Naive B cell (primary cell): ENCODE data around the gene PDPK1. TPM values are rescaled to one million over a fixed set of nuclear protein-coding genes. Genes with fewer than 3 reads are reported as not detected.
"Not testable (repeated sequence)": the region's sequence is repeated elsewhere in the genome, so short reads cannot be mapped to it uniquely, and the experiment has no call there.

ENCODE experiments used
- ATAC-seq, 2 donors: fragments of 150-1000 bp; cut with Tn5 transposase; 2 replicates each; pipeline ENCODE4 v1.10.0; 2021; ENCODE audit warnings: low read depth in 2 of 2, mild to moderate bottlenecking in 2 of 2, moderate library complexity in 2 of 2
- DNase-seq: peaks from one replicate; pipeline ENCODE4 v3.0.0; 2022
- H3K27ac Mint-ChIP-seq, 6 donors: one replicate each; pipeline ENCODE4 v1.8.0; 2020 to 2022; ENCODE audit warnings: mild to moderate bottlenecking in 6 of 6, mixed read lengths in 6 of 6, moderate library complexity in 5 of 6, inconsistent platforms in 2 of 6
- H3K27me3 Mint-ChIP-seq, 3 donors: one replicate each; pipeline ENCODE4 v1.8.0; 2021 to 2022; ENCODE audit warnings: mixed read lengths in 3 of 3, mild to moderate bottlenecking in 1 of 3
- H3K36me3 Mint-ChIP-seq, 2 donors: one replicate each; pipeline ENCODE4 v1.8.0; 2020 to 2022; ENCODE audit warnings: mixed read lengths in 2 of 2, inconsistent platforms in 1 of 2, mild to moderate bottlenecking in 1 of 2
- H3K4me1 Mint-ChIP-seq, 3 donors: one replicate each; pipeline ENCODE4 v1.8.0; 2020 to 2022; ENCODE audit warnings: mixed read lengths in 3 of 3, inconsistent platforms in 1 of 3, mild to moderate bottlenecking in 1 of 3, moderate library complexity in 1 of 3
- H3K4me3 Mint-ChIP-seq, 8 donors: one replicate each; pipeline ENCODE4 v1.8.0; 2020 to 2022; ENCODE audit warnings: mild to moderate bottlenecking in 8 of 8, mixed read lengths in 8 of 8, moderate library complexity in 8 of 8, inconsistent platforms in 2 of 8
- H3K9me3 Mint-ChIP-seq, 7 donors: one replicate each; pipeline ENCODE4 v1.8.0; 2020 to 2022; ENCODE audit warnings: mixed read lengths in 7 of 7, mild to moderate bottlenecking in 5 of 7, inconsistent platforms in 2 of 7, moderate library complexity in 1 of 7
- polyA plus RNA-seq, 6 donors: library from polyadenylated mRNA; unstranded; fragments of 300-500 nt; fragmentation: Illumina TruSeq; gene quantifications; one replicate each; pipeline ENCODE4 v1.2.3, GENCODE V29; 2021; ENCODE audit warnings: low read depth in 6 of 6

The PDPK1 gene
- polyA plus RNA-seq, 6 donors from 2014 or later: 16.7 to 44.8 (median 38.9) TPM

DNA sequence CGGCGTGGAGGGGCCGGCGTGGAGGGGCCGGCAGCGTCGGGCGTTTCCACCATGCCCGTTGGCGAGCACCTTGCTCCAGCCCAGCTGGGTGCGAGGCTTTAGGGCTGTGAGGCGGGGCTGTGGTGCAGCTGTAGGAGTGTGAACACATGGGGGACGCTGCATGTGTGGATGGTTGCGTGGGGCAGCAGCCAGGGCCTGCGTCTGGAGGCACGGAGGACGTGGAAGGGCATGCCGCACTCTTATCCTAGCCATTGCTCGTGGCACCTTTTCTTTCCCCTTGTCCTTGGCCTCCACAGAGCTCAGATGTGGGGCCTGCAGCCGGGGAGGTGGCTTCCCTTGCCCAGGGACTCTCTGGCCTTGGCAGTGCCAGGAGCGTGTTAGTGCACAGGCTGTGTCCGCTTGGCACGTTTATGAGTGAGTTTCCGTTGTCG, 47.8 kb downstream of the PDPK1 start:
- H3K9me3 Mint-ChIP-seq: no peaks in the 10 kb centered on the region
- H3K36me3 Mint-ChIP-seq: peaks cover 8 to 12% of the 10 kb centered on the region in 2 donors
- no peak overlapping the region for H3K4me3 Mint-ChIP-seq
- no peak overlapping the region for H3K27ac Mint-ChIP-seq
- DNase-seq (no peak), ATAC-seq (no peak)
- no peaks in the 10 kb centered on the region for H3K27me3 Mint-ChIP-seq
- peaks cover 0 to 4% (median 3%) of the 10 kb centered on the region in 3 donors for H3K4me1 Mint-ChIP-seq

DNA sequence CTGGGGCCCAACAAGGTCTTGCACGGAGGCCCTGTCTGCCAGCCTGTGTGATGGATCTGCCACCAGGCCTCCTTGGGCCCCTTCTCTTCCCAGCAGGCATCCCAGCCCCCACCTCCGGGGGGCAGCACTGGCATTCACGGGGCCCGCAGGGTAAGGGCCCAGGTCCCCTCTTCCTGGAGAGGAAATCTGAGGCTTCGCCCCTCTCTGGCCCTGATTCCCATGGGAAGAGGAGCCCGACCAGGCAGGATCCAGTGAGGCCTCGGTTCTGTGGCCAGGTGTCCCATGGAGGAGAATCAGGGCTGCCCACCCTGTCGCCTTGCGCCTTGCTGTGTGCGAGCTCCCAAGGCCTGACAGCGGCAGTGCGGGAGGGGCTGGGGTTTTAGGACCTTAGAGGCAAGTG, 48.4 kb downstream of the PDPK1 start:
- no peak for ATAC-seq
- no peak overlapping the region for H3K27ac Mint-ChIP-seq

DNA sequence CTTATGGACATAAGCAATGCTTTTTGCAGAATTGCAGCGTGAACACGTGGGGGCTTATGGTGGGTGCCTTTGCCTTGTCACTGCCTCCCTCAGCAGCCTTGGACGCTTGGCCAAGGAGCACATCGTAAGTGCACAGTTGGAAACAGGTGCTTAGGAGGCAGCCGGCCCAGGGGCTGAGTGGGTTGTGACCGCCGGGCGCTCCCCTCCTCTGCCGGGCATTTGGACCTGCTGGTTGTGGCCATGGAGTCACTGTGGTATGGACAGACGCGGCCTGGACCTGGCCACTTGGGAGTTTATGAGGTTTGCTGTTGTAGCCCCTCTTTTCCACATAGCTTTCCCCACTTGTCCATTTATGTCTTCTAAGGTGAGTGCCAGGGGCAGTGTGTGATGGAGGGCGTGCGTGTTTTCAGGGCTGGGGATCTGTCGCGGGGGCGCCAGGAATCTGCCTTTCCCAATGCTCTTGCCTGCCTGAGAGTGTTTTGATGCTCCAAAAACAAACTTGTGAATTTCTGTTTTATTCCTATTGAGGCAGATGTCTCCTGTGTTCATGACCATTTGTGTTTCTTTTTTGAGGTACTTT, 49.2 kb downstream of the PDPK1 start:
- H3K36me3 Mint-ChIP-seq: peaks cover 8 to 12% of the 10 kb centered on the region in 2 donors
- peak overlapping the region in 1 of 8 donors; percentile 27 for H3K4me3 Mint-ChIP-seq
- peaks cover 3 to 7% (median 6%) of the 10 kb centered on the region in 3 donors for H3K4me1 Mint-ChIP-seq
- H3K9me3 Mint-ChIP-seq: no peaks in the 10 kb centered on the region
- H3K27ac Mint-ChIP-seq: peak overlapping the region in 2 of 6 donors; percentile 50 to 53
- no peak for DNase-seq
- no peaks in the 10 kb centered on the region for H3K27me3 Mint-ChIP-seq
- ATAC-seq: no peak

More for the DNA sequence above, 48.4 kb downstream of the PDPK1 start:
- Mint-ChIP-seq H3K9me3 (no peaks in the 10 kb centered on the region), H3K36me3 (peaks cover 8 to 12% of the 10 kb centered on the region in 2 donors), H3K4me3 (no peak overlapping the region), H3K4me1 (peaks cover 0 to 4% (median 3%) of the 10 kb centered on the region in 3 donors), H3K27me3 (no peaks in the 10 kb centered on the region)
- no peak for DNase-seq

DNA sequence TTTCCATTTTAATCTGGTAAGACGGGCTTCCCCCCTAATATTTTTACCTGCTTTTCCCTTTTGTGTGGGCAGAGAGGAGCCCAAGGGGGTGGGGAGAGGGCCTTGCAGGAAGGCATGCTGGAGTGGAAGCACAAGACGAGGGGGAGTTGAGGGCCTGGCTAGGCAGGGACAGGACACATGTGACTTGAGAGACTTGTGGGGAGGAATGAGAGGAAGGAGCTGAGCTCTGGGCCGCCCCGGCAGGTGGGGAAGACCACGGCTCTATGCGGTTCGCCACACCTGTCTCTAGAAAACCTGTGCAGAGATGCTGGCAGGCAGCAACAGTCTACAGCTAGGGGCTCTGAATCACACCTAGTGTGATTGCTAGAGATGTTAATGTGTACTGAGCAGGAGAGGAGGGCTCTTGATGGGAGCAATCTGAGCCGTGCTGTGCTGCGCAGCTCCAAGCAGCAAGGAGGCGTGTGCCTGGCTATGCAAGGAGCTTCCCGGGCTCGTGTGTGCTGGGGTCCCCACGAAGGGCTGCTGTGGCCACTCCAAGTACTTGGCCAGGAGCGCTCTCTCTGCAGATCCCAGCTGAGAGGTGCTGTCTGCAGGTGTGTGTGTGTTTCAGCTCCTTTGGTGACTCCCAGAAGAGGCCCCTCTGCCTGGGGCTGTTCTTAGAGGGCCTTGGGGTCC, 50.2 kb downstream of the PDPK1 start:
- Mint-ChIP-seq H3K36me3 (peaks cover 8 to 12% of the 10 kb centered on the region in 2 donors), H3K27ac (no peak overlapping the region), H3K9me3 (no peaks in the 10 kb centered on the region), H3K27me3 (no peaks in the 10 kb centered on the region), H3K4me1 (peaks cover 6 to 9% (median 8%) of the 10 kb centered on the region in 3 donors), H3K4me3 (no peak overlapping the region)
- no peak for ATAC-seq
- DNase-seq: no peak

- Mint-ChIP-seq H3K27me3 (no peaks in the 10 kb centered on the region), H3K4me1 (peaks cover 14 to 22% (median 15%) of the 10 kb centered on the region in 3 donors), H3K9me3 (no peaks in the 10 kb centered on the region), H3K36me3 (peaks cover 8 to 12% of the 10 kb centered on the region in 2 donors), H3K4me3 (no peak overlapping the region), H3K27ac (peak overlapping the region in 3 of 6 donors; percentile 42 to 92 (median 47))
- DNase-seq (no peak), ATAC-seq (no peak)
Measured at GRCh38 chr16:2591476-2592240, 53.8 kb downstream of the PDPK1 start.

GRCh38 chr16:2592786-2593185, 55.0 kb downstream of the PDPK1 start:
- Mint-ChIP-seq H3K27ac (no peak overlapping the region), H3K4me3 (peak overlapping the region in 1 of 8 donors; percentile 47), H3K36me3 (peaks cover 1 to 4% of the 10 kb centered on the region in 2 donors), H3K4me1 (peaks cover 13 to 22% (median 14%) of the 10 kb centered on the region in 3 donors), H3K27me3 (no peaks in the 10 kb centered on the region), H3K9me3 (no peaks in the 10 kb centered on the region)
- ATAC-seq (no peak), DNase-seq (no peak)

DNA sequence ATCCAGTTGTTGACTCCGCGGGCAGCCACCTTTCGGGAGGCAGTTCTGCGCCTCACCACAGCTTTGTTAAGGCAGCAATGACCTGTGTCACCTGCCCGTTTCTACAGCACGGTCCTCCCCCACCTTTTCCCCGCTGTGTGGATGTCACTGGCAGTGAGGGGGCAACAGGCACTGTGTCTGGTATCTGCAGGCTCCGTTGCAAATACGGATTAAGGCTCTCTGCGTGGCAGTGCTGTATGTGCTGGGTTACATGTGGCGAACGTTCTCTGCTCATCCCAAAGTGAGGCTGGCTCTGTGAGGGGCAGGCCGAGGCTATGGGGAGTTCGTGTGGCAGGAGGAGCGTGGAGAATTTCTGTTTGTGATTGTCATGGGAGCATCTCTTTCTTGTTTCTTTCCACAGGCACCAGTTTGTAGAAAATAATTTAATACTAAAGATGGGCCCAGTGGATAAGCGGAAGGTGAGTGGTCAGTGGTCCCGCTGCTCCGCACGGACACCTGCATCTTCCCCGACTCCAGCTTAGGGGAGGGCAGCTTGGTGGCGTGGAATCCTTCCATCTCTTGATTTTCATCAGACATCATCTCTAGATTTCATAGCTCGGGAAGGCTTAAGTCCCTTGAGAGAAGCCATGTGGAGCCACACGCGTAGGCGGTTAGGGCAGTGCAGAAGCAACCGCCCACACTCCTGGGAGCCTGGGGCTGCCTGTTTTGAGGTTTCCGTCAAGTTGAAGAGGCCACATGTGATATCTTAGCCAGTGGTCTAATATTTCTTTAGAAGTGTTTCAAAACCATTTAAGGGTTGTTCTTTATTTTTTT, 57.8 kb downstream of the PDPK1 start:
- ATAC-seq (no peak), DNase-seq (no peak)
- Mint-ChIP-seq H3K36me3 (no peaks in the 10 kb centered on the region), H3K4me3 (no peak overlapping the region), H3K9me3 (no peaks in the 10 kb centered on the region), H3K4me1 (peaks cover 11 to 22% (median 11%) of the 10 kb centered on the region in 3 donors), H3K27me3 (no peaks in the 10 kb centered on the region), H3K27ac (peak overlapping the region in 3 of 6 donors; percentile 23 to 65 (median 47))

- H3K36me3 Mint-ChIP-seq: no peaks in the 10 kb centered on the region
- peaks cover 7 to 19% (median 9%) of the 10 kb centered on the region in 3 donors for H3K4me1 Mint-ChIP-seq
- H3K9me3 Mint-ChIP-seq: no peaks in the 10 kb centered on the region
- H3K27me3 Mint-ChIP-seq: no peaks in the 10 kb centered on the region
- ATAC-seq: no peak
- H3K4me3 Mint-ChIP-seq: no peak overlapping the region
- no peak for DNase-seq
- H3K27ac Mint-ChIP-seq: no peak overlapping the region
Measured at GRCh38 chr16:2596747-2597559, 59.1 kb downstream of the PDPK1 start.

GRCh38 chr16:2597560-2597902, 59.7 kb downstream of the PDPK1 start:
- Mint-ChIP-seq H3K9me3 (no peaks in the 10 kb centered on the region), H3K27ac (no peak overlapping the region), H3K27me3 (no peaks in the 10 kb centered on the region), H3K36me3 (no peaks in the 10 kb centered on the region), H3K4me3 (no peak overlapping the region), H3K4me1 (peaks cover 6 to 16% (median 6%) of the 10 kb centered on the region in 3 donors)
- no peak for DNase-seq
- no peak for ATAC-seq

DNA sequence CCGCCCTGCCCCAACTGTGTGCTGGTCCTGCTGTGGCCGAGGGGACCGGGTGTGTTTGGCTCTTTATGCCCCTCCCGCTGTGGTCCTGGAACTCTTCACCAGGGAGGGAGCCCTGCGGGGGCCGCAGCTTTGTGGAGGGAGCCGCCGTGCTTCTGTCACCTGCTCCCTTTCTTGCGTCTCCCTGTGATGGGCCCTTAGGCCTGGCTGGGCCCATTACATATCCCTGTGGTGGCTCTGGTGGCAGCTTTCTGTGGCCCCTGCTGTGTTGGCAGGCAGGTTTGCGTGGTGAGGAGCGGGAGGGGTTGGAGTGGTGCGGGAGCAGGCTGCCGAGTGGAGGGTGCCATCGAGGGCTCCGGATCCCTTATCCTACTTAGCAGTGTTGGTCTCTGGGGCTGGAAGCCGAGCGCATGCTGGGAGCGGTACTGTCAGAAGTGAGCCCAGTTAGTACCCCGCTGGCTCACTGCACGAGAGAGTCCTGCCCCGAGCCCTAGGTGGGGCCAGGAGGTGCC, 60.4 kb downstream of the PDPK1 start:
- no peaks in the 10 kb centered on the region for H3K36me3 Mint-ChIP-seq
- H3K27ac Mint-ChIP-seq: no peak overlapping the region
- peaks cover 6 to 19% (median 10%) of the 10 kb centered on the region in 3 donors for H3K4me1 Mint-ChIP-seq
- H3K9me3 Mint-ChIP-seq: no peaks in the 10 kb centered on the region
- peak overlapping the region in 1 of 8 donors; percentile 15 for H3K4me3 Mint-ChIP-seq
- DNase-seq: no peak
- H3K27me3 Mint-ChIP-seq: no peaks in the 10 kb centered on the region
- ATAC-seq: no peak

DNA sequence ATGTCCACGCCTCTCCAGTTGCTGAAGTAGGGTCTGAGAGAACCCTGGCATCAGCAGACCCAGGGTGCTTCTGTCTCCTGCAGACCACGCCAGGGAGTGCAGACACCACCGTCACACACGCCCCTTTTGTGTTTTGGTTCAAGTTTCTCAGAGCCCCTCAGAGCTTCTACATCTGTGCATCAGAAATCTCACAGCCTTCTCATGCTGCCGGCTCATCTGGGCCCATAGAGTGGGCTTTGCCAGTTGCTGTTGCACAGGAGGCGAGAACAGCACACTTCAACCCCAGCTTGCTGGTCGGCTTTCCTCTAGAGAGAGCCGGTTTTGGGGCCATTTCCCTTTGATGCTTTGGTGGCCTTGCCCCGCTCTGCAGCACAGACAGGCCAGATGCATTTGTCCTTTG, 60.9 kb downstream of the PDPK1 start:
- ATAC-seq (no peak), DNase-seq (no peak)
- Mint-ChIP-seq H3K4me1 (peaks cover 5 to 20% (median 10%) of the 10 kb centered on the region in 3 donors), H3K36me3 (no peaks in the 10 kb centered on the region), H3K4me3 (no peak overlapping the region), H3K9me3 (no peaks in the 10 kb centered on the region), H3K27me3 (no peaks in the 10 kb centered on the region), H3K27ac (peak overlapping the region in 1 of 6 donors; percentile 69)

DNA sequence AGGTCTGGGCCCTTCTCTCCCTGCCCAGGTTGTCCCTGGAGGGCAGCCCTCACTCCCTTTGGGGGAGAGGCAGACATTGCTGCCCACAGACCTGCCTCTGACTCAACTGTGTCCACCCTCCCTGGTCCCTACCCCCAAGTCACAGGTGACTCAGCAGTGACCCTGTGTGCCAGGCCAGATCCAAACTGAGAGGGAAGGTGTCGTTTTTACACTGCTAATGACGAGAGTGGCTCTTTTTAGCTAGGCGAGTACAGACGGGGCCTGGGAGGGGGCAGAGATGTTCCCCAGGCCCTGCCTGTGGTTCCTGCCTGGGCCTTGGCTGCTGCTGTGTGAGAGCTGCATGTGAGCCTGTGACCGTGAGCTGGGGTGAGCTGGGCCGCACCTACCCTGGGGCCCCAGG, 61.3 kb downstream of the PDPK1 start:
- not testable (repeated sequence) for H3K27ac Mint-ChIP-seq, H3K4me3 Mint-ChIP-seq, H3K27me3 Mint-ChIP-seq, DNase-seq, H3K9me3 Mint-ChIP-seq, H3K36me3 Mint-ChIP-seq, ATAC-seq
- H3K4me1 Mint-ChIP-seq: peaks cover 7 to 22% (median 11%) of the 10 kb centered on the region in 3 donors
